Sciatic nerve (tissue), 2 donors: ENCODE results near the gene FRMD1. TPM values are rescaled to one million over a fixed set of nuclear protein-coding genes. Genes with fewer than 3 reads are reported as not detected.
A peak's percentile ranks its signal among the peaks of the same experiment; 100 is the strongest.

Source experiments
- ATAC-seq: fragments of 200-7000 bp; cut with Tn5 transposase; one replicate; pipeline ENCODE4 v1.9.1; 2020; ENCODE audit warnings: mild to moderate bottlenecking, moderate library complexity
- DNase-seq: peaks from one replicate; pipeline ENCODE4 v3.0.0-alpha.2; 2020; ENCODE audit warnings: low spot score
- intact Hi-C: fragments of 100-400 bp; cut with DNase I; formaldehyde crosslinking; loops from one replicate; pipeline ENCODE4 v1.14.2; 2022
- total RNA-seq: library from RNA; stranded (reverse); fragmentation: NEBNext Ultra II Directional; extraction: Animal tissue kit (Norgen Biotek cat#: 25700); gene quantifications from one replicate; pipeline ENCODE4 v1.2.1, GENCODE V29; 2021
- donor health status: DM: no; HTN: no; CAD: no.
- donor health status: DM: no; HTN: no; CAD: no.

FRMD1 gene
- total RNA-seq: 25.5 TPM

GRCh38 chr6:168078943-168079405 lies at the start of gene FRMD1:
Gene FRMD1 (minus strand): TSS chr6:168079212. CDS start chr6:168079094, 118 bp downstream.
- no peak for DNase-seq
- peak; percentile 53 for ATAC-seq
- intact Hi-C loops: no loop called here

DNA sequence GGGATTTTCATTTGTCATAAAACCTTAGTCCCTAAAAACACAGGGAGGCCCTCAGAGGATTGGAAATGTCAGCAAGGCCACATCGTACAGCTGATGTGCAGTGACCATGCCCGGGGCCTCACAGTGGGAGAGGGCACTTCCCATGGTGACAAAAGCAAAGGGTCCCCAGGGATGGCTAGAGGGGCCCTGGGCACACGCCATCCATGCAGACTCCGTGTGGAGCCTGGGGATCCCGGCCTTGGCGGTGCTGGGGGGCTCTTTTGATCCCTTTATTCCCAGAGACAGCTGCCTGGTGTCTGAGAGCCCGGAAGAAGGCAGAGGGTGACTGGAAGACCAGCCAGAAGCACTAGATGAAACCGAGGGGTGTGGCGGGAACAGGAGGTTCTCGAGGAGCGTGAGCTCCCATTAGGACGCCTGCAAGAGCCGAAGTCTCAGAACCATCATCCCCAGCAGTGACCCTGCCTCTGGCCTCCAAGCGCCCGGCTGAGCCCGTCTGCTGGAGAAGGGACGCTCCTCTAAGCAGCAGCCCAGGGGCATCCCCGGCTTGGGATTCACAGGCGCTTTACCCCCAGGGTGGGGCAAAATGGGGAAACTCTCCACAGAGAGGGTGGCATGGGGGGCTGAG lies 49.1 kb upstream of the FRMD1 start:
- intact Hi-C loops: loop anchor here (5.0 to 10.0 kb wide), 2 partner anchors 73 to 1926 kb away; no protein-coding TSS in a partner anchor
- DNase-seq: no peak
- no peak for ATAC-seq

DNA sequence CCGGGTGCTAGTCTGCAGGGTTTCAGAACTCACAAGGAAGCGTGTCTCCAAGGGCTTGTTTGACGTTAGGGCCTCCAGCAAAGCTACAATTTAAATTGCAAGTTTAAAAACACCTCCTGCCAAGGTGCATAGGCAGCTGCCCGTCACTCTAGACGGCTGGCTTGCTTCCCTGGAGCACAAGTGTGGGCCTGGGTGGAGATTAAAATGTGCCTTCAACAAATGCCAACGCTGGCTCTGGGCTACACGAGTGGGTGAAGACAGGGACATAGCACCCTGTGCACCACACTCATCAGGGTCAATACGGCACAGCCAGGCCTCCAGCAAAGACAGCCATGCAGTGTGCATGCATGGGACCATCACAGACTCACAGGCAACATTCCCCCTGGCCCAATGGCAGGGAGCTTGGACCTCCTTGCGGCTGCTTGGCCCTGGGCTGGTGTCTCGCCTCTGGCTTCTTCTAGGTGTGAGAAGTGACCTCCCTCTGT lies 48.4 kb upstream of the FRMD1 start:
- intact Hi-C loops: loop anchor here (5.0 to 10.0 kb wide), 2 partner anchors 73 to 1925 kb away; no protein-coding TSS in a partner anchor
- ATAC-seq (no peak), DNase-seq (no peak)

- ATAC-seq (no peak), DNase-seq (no peak)
- intact Hi-C loops: loop anchor here (5.0 to 10.0 kb wide), 2 partner anchors 72 to 1924 kb away; no protein-coding TSS in a partner anchor
Measured at GRCh38 chr6:168126566-168127383, 47.8 kb upstream of the FRMD1 start.

GRCh38 chr6:168125429-168126001 lies 46.5 kb upstream of the FRMD1 start:
- intact Hi-C loops: loop anchor here (5.0 to 10.0 kb wide), 2 partner anchors 71 to 1923 kb away; no protein-coding TSS in a partner anchor
- DNase-seq (no peak), ATAC-seq (no peak)

DNA sequence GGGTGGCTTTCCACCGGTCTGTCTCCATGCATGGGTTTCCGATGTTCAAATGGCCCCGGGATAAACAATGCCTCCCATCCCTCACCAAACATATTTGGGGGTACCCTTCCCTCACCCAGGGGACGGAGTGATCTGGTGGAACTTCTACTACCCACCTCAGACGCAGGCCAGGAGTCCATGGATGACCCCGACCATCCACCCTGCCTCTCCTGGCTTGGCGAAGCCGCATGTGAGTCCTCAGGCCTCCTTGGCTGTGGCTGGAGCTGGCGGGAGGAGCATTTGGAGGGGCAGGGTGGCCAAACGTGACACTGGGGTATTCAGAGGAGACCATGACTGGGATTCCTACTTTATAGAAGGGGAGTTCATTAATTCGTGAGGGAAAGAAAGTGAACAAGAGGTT lies 45.9 kb upstream of the FRMD1 start:
- intact Hi-C loops: loop anchor here (5.0 to 10.0 kb wide), 2 partner anchors 70 to 1923 kb away; no protein-coding TSS in a partner anchor
- no peak for DNase-seq
- ATAC-seq: no peak

DNA sequence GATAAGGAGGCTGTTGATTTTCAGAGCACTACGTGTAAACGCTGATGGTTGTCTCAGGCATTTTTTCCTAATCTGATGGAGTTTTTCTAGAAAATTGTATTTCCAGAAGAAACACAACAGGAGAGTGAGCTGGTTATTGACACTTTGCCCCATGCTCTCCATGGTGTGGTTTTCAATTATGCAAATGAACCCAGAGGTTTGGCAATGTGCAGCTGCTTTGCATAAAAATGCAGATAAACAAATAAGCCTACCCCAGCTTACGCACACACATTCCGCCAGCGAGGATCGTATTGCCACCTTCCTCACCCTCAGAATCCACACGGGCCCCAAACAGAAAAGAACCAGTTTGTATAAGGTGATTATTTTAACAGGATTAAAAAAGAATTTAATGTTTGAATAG lies 45.1 kb upstream of the FRMD1 start:
- intact Hi-C loops: loop anchor here (10.0 kb wide), 1 partner anchor 69 kb away; no protein-coding TSS in a partner anchor
- ATAC-seq (no peak), DNase-seq (no peak)

GRCh38 chr6:168123165-168123911 lies 44.3 kb upstream of the FRMD1 start:
- intact Hi-C loops: loop anchor here (10.0 kb wide), 1 partner anchor 69 kb away; no protein-coding TSS in a partner anchor
- no peak for ATAC-seq
- no peak for DNase-seq

DNA sequence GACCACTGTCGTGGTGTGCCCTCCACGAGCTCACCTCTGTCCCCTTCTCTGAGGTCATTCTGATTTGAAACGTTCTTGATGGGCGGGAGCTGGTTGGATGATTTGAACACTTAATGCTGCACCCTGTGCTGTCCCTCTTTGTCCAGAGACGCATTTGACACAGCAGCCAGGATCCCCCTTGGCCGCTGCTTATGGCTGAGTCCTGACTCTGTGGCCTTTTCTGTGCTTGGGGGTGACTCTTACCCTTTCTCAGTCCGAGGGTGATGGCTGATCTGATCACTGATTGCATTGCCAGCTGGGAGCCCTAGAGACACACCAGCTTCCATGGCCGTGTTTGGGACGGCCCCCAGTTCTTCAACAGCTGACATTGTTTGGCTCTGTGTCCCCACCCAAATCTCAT lies 43.5 kb upstream of the FRMD1 start:
- intact Hi-C loops: loop anchor here (10.0 kb wide), 1 partner anchor 68 kb away; no protein-coding TSS in a partner anchor
- no peak for DNase-seq

DNA sequence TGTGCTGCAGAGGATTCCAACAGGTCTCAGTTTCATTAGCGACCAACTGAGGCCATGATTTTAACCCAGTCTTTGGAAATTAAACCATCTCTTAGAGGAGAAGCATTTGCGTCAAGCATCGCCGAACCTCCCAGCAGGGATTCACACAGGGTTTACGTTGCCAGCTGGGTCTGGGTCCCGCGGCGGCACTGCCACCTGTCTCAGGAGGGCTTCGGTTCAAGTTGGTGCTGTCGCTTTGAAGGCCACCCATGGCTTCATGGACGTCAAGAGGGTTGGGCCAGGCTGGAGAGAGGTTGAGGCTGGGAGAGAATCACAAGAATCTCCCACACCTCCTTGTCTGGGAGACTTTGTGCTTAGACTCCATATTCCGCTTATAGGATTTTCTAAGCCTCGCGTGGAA lies 43.0 kb upstream of the FRMD1 start:
- DNase-seq (no peak), ATAC-seq (no peak)
- intact Hi-C loops: loop anchor here (10.0 kb wide), 1 partner anchor 67 kb away; no protein-coding TSS in a partner anchor

More for the DNA sequence above, 43.5 kb upstream of the FRMD1 start:
- no peak for ATAC-seq

GRCh38 chr6:168121303-168121665 lies 42.3 kb upstream of the FRMD1 start:
- DNase-seq: no peak
- ATAC-seq: no peak
- intact Hi-C loops: loop anchor here (10.0 kb wide), 1 partner anchor 66 kb away; no protein-coding TSS in a partner anchor

DNA sequence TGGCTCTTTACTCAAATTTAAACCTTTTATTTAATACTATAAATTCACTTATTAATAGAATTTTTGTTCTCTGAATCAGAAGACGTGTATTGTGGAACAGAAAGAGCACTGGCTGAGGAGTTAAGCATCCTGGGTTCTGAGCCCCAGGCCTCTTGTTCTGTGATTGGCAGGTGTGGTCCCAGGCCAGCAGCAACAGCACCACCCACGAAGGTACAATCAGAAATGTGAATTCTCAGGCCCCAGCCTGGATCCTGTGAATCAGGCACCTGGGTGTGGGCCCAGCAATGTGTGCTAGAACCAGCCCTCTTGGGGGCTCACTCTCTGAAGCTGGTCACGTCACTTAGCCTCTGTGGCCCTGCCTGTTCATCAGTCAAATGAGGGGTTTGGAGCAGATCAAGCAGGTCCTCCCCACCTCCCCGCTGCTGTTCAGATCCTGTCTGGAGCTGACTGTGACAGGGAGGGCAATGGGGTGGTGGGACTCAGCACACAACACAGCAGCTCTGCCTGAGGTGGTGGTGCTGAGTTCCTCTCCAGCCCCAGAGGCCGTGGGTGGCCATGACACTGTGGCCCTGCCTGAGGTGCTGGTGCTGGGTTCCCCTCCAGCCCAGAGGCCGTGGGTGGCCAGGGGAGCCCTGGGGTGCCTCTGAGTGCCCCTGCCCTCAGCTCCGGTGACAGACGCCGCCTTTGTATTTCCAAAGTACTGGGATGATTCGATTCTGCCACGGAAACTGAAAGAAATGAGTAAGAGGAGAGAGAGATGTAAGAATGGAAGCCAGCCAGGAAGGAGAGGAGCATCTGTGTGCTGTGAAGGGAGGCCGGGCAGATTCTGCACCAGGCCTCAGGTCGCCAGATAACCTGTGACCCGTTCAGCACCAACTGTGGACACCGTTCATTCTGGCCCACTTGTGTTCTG lies 41.6 kb upstream of the FRMD1 start:
- ATAC-seq: no peak
- DNase-seq: no peak
- intact Hi-C loops: loop anchor here (10.0 kb wide), 1 partner anchor 66 kb away; no protein-coding TSS in a partner anchor

- ATAC-seq (no peak), DNase-seq (no peak)
- intact Hi-C loops: no loop called here
Measured at GRCh38 chr6:168119539-168119938, 40.5 kb upstream of the FRMD1 start.

DNA sequence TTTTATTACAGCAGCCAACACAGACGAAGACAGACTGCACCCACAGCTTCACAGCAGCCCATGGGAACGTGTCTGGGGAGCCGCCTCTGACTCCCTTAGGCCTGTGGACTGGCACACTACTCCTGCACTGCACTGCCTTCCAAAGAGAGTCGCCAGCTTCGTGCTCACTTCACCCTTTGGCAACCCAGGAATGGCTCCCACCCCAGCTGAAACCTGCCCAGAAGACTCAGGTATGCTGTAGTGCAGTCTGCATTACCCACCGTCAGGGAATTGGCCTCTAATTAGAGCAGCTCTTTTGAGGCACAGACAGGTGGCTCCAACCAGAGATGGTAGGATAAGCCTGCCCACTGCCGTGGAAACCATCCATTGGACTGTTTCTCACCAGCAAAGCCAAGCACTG lies 39.9 kb upstream of the FRMD1 start:
- no peak for DNase-seq
- no peak for ATAC-seq
- intact Hi-C loops: no loop called here

- intact Hi-C loops: no loop called here
- ATAC-seq: no peak
- DNase-seq: no peak
Measured at GRCh38 chr6:168117942-168118341, 38.9 kb upstream of the FRMD1 start.

GRCh38 chr6:168116975-168117899 lies 38.2 kb upstream of the FRMD1 start:
- intact Hi-C loops: no loop called here
- no peak for ATAC-seq

More at GRCh38 chr6:168116975-168117899, 38.2 kb upstream of the FRMD1 start:
- peak; percentile 49 for DNase-seq
